BJ (cell line): ENCODE measurements around the gene DYNC1H1. TPM values are rescaled to one million over a fixed set of nuclear protein-coding genes. Genes with fewer than 3 reads are reported as not detected.
"Not testable (repeated sequence)": the region's sequence is repeated elsewhere in the genome, so short reads cannot be mapped to it uniquely, and the experiment has no call there.

Experiments used
- CTCF ChIA-PET: fragments of 350-600 bp; formaldehyde crosslinking; extraction: SDS; loops from one replicate; lab custom pipeline; 2021; ENCODE audit warnings: antibody characterized with exemption, inconsistent platforms; lab: Yijun Ruan, JAX
- POLR2A ChIA-PET: fragments of 300-600 bp; sonication (Branson Sonifier 250); formaldehyde crosslinking; extraction: SDS; loops from one replicate; lab custom pipeline; 2021; ENCODE audit warnings: antibody characterized with exemption; lab: Charles Lee
- DNase-seq: peaks from one replicate; pipeline ENCODE4 v3.0.0-alpha.2; 2011; ENCODE audit warnings: low read depth
- H3K27me3 ChIP-seq: 2 replicates; pipeline ENCODE4 v1.6.0; 2011; ENCODE audit warnings: low read length; ENCODE audit not compliant: control insufficient read depth, insufficient read depth
- H3K36me3 ChIP-seq: 2 replicates; pipeline ENCODE4 v1.5.1; 2011; ENCODE audit warnings: low read length; ENCODE audit not compliant: control insufficient read depth, insufficient read depth
- H3K4me3 ChIP-seq: 2 replicates; pipeline ENCODE4 v1.5.1; 2011; ENCODE audit warnings: low read depth, mild to moderate bottlenecking, control low read depth, low read length
- polyA plus RNA-seq: library from polyadenylated mRNA; depleted of rRNA; stranded (reverse); fragments of >200 nt; gene quantifications from 2 replicates; pipeline ENCODE4 v1.2.3, GENCODE V29; 2011
- TF ChIP-seq, protein P1 (sequence below): IDR thresholded peaks from 2 replicates; pipeline ENCODE4 v1.5.1; 2011; ENCODE audit warnings: low read depth, mild to moderate bottlenecking, control low read depth, inconsistent platforms, low read length, moderate library complexity; ENCODE audit not compliant: insufficient read depth

Gene DYNC1H1
- polyA plus RNA-seq, 1 experiment = 139 TPM

GRCh38 chr14:101969481-101969880, 5.1 kb downstream of the DYNC1H1 start:
- ChIA-PET CTCF (no interaction called here), POLR2A (no interaction called here)
- H3K27me3 ChIP-seq = no peaks in the 10 kb centered on the region
- TF ChIP-seq, protein P1, sequence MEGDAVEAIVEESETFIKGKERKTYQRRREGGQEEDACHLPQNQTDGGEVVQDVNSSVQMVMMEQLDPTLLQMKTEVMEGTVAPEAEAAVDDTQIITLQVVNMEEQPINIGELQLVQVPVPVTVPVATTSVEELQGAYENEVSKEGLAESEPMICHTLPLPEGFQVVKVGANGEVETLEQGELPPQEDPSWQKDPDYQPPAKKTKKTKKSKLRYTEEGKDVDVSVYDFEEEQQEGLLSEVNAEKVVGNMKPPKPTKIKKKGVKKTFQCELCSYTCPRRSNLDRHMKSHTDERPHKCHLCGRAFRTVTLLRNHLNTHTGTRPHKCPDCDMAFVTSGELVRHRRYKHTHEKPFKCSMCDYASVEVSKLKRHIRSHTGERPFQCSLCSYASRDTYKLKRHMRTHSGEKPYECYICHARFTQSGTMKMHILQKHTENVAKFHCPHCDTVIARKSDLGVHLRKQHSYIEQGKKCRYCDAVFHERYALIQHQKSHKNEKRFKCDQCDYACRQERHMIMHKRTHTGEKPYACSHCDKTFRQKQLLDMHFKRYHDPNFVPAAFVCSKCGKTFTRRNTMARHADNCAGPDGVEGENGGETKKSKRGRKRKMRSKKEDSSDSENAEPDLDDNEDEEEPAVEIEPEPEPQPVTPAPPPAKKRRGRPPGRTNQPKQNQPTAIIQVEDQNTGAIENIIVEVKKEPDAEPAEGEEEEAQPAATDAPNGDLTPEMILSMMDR = no peak
- H3K36me3 ChIP-seq = peaks cover 4% of the 10 kb centered on the region
- no peak for DNase-seq
- H3K4me3 ChIP-seq = no peak overlapping the region

DNA sequence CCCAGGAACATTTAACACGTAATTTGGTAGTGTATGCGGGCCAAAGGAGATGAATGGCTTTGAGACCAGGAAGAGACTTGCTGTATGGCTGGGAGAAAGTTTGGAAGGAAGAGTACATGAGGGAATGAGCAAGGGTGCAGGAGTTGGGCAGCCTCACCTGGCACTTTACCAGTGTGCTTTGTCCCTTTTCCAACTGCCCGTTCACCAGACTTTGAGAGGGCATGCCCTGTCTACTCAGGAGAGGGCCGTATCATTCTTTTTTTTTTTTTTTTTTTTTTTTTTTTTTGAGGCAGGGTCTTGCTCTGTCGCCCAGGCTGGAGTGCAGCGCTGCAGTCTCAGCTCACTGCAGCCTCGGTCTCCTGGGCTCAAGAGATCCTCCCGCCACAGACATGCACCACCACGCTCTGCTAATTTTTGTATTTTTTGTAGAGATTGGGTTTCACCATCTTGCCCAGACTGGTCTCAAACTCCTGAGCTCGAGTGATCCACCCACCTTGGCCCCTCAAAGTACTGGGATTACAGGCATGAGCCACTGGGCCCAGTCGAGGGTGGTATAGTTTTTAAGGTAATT, 6.5 kb downstream of the DYNC1H1 start:
- H3K36me3 ChIP-seq = peaks cover 4% of the 10 kb centered on the region
- no peak for DNase-seq
- CTCF ChIA-PET = interaction anchor here (1.1 kb wide), 1 partner anchor 10 kb away, joined by 3 read pairs; no protein-coding TSS in a partner anchor
- H3K27me3 ChIP-seq = no peaks in the 10 kb centered on the region
- TF ChIP-seq, protein P1 = no peak
- POLR2A ChIA-PET = no interaction called here
- H3K4me3 ChIP-seq = no peak overlapping the region

DNA sequence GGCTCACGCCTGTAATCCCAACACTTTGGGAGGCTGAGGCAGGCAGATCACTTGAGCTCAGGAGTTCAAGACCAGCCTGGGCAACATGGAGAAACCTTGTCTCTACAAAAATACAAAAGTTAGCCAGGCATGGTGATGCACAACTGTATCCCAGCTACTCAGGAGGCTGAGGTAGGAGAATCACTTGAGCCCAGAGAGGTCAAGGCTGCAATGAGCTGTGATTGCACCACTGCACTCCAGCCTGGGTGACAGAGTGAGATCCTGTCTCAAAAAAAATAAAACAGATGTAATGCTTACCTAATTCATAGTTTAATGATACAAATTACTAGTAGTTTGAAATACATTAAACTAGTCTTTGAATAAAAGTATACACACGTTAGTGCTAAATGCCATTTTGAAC, 7.1 kb downstream of the DYNC1H1 start:
- H3K27me3 ChIP-seq, POLR2A ChIA-PET, H3K4me3 ChIP-seq, H3K36me3 ChIP-seq, DNase-seq: not testable (repeated sequence)
- CTCF ChIA-PET = interaction anchor here (1.1 kb wide), 1 partner anchor 10 kb away, joined by 3 read pairs; no protein-coding TSS in a partner anchor

DNA sequence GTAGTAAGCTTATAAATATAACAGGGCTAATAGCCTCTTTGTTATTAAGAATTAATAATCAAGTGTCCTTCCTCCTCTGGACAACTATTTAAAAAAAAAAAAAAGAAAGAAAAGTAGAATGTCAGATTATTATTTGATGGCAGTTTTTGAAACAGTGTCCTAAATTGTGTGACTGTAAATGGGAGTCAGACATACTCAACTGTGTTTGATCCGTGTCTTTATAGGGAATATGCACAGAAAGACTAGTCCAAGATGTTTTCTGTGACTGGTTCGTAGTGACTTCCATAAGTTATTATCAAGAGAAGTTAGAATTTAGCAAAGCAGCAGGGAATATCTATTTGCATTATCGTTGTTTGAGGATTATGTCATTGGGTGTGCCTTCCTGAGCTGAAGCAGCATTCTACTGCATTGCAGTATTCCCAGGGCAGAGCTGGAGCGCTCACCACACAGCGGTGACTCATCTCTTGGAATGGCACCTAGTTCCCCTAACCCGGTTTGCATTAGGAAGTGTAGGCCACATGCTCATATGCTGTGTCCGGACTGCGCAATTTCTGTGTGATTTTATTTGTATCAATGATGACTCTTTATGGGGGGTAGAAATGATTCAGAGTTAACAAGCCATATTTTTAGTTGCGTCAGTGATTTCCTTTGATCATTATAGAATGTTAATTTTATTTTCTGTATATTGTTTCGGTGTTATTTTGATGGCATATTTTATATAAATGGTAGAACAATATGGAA, 7.9 kb downstream of the DYNC1H1 start:
- Histone ChIP-seq H3K27me3 (no peaks in the 10 kb centered on the region), H3K36me3 (peaks cover 4% of the 10 kb centered on the region), H3K4me3 (no peak overlapping the region; the same call in 1 of the 2 replicates)
- POLR2A ChIA-PET = interaction anchor here (0.7 kb wide), 1 partner anchor 8 kb away, joined by 3 read pairs; no protein-coding TSS in a partner anchor
- CTCF ChIA-PET = interaction anchor here (1.3 kb wide), 1 partner anchor 202 kb away, joined by 4 read pairs; no protein-coding TSS in a partner anchor
- DNase-seq = peak; percentile 100
- TF ChIP-seq, protein P1 = no peak

DNA sequence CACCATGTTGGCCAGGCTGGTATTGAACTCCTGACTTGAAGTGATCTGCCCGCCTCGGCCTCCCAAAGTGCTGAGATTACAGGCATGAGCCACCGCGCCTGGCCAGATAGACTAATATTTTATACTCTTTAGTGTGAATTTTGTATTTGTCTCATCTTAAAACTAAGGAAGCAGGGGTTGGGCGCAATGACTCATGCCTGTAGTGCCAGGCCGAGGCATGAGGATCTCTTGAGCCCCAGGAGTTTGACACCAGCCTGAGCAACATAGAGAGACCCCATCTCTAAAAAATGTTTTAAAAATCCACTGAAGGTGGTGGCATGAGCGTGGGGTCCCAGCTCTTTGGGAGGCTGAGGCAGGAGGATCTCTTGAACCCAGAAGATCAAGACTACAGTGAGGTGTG, 9.0 kb downstream of the DYNC1H1 start:
- no peak for DNase-seq
- H3K36me3 ChIP-seq = peaks cover 4% of the 10 kb centered on the region; the same call in 1 of the 2 replicates

More for the DNA sequence above, 9.0 kb downstream of the DYNC1H1 start:
- H3K27me3 ChIP-seq = no peaks in the 10 kb centered on the region
- no peak overlapping the region for H3K4me3 ChIP-seq
- TF ChIP-seq, protein P1 = no peak
- ChIA-PET CTCF (interaction anchor here (0.6 to 1.3 kb wide), 3 partner anchors 11 to 203 kb away, joined by 3 to 4 read pairs (median 3); no protein-coding TSS in a partner anchor), POLR2A (no interaction called here)
